Renal pelvis (tissue), 4 donors: ENCODE data around the gene HECW1. TPM values are rescaled to one million over a fixed set of nuclear protein-coding genes. Genes with fewer than 3 reads are reported as not detected.

Experiments
- DNase-seq: peaks from one replicate; pipeline ENCODE4 v3.0.0-alpha.2; 2013
- polyA plus RNA-seq, 3 donors: library from polyadenylated mRNA; unstranded; fragments of 120-200 nt; gene quantifications; one replicate each; pipeline ENCODE4 v1.2.1, GENCODE V29; 2013; ENCODE audit not compliant: insufficient read length in 3 of 3

HECW1 gene
- polyA plus RNA-seq, 3 donors: 6.4 to 8.3 (median 7.7) TPM

DNA sequence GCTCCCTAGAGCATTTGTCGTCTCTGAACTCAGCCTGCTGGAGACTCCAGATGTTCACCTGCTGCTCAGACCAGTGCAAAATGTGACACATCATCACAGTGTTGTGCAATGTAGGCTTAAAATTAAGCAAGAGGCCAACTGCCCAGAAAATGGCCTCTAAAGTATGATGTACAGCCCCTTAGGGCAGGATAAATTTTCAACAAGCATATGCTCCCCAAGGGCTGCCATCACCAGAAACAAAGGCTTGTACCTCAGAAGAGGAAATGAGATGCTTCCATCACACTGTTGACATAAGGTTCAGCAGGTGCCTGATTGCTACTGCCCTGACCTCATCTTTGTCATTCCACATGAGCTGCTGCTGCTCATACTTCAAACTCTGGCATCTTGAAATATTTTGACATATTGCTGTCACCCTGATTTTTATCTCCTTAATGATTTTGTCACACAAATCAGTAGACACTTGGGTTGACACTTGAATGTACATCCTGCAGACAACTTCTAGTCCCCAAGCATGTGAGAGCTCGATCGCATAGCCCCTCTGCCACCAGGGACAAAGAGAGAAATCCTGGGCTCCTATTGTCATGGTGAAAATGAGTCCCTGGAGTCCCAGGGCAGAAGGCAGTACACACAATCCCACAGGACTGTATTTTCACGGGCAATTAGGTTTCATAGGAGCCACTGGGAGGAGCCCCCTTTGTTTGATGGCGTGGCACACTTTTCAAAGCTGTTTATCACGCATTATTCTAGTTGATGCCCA lies 250.8 kb downstream of the HECW1 start:
- DNase-seq: no peak

DNA sequence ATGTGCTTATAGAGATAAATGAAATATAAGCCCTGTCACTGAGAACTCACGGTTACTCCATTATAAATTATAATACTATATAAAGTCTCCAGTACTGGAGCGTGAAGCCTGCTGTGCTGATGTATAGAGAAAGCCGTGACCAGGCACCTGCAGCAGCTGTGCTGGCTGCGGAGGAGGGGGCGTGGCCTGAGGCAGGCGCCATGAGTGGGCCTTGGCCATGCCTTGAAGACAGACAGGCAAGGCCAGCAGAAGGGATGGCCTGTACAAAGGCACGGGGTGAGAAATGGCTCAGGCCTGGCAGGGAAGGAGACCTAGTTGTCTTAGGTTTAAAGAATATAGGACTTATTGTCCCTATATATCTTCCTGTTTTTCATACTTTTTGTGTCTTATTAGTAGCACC lies 251.9 kb downstream of the HECW1 start:
- no peak for DNase-seq

DNA sequence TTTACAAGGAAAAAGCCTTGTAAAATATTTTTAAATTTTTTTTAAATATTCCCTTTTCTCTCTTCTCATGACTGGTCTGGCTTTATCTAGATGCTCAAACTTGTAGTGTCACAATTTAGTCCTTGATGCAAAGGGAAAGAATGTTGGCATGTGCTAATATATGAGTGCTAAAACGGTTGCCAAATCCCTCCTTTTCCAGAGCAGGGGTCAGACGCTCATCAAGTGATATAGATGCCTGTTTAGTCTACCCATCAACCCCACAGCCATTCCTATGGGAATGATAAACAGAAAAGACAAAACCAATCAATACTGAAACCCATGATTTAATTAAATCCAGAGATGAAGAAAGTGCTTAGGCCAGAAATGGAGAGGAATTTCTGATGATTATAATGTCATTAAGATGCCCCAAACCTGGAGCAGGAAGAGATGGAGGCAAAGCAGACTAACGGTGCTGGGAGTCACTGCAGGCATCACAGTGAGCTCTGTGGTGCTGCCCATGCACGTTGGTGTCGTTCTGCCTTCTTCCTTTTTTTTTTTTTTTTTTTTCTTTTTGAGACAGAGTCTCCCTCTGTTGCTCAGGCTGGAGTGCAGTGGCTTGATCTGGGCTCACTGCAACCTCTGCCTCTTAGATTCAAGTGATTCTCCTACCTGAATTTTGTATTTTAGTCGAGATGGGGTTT lies 260.4 kb downstream of the HECW1 start:
- DNase-seq: no peak

DNA sequence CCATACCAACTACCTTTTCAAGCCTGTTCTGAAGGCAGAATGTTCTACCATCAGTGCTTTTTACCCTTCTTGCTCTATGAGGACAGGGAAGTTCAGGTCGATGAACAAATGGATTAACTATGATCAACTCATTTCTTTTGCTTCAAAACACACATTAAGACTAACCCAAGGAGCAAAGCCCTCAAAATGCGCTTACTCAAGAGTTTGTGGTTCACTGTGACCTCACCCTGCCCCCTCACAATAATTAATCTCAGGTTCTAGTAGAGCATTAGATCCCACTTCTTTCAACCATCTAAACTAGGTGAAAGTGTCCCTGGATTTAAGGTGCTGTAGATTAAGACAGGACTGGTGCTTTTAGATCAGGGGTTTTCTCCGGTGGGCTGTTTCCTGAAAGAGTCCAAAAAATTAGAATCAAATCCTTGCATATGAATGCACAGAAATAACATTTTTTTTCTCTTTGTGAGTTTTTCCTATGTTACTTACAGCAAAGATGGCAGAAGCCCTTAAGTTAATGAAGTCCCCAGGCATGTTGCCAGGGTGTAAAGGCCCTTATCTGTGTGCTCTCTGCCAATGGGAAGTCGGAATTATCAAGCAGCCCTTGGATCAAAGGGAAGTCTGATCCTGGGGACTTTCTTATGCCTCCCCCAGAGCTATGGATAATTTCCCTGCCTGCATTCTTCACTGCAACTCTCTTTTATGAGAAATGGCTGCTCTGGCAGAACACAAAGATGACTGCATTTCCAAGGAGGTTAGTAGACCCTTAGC lies 264.9 kb downstream of the HECW1 start:
- DNase-seq: no peak

DNA sequence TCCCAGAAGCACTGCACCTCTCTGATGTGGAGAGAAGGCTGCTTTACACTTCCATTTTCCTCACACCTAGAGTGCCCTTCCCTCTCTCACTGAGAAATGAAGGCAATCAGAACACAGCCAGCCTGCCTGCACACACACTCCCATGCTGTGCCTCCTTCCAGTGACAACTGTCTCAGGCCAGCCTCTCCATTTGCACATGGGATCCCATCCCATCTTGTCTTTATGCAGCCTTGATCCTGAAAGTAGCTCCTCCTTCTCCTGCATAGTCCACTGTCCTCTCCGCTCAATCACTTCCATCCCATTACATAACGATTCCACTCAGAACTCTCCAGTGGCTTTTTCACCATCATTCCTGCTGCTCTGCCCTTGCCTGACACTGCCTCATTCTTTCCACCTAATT lies 266.8 kb downstream of the HECW1 start:
- no peak for DNase-seq

DNA sequence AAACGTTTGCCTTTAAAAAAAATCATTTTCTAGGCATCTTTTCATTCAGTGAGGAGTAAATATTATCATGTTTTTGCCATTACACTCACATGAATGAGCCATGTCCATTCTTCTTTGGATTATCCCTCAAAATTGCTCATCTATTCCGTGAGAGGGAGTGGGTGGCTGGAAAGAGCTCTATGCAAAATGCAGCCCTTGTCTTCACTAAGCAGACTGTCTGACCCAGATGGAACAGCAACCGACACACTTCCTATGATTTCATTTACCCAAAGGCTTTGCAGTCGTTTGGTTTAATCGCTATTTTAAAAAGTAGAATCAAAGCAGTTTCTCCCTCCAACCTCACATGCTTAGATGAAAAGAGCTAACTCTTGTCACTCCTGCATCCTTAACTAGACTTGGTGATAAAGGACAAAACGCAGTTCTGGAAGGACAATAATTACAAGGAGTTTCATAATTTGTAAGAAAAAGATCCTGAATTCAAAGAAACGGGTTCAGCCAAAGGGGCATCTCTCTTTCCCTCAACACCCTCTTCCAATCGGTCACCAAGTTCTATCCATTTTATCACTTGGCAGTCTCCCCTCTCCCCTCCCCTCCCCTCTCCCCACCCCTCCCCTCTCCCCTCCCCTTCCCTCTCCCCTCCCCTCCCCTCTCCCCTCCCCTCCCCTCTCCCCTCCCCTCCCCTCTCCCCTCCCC lies 272.3 kb downstream of the HECW1 start:
- DNase-seq: no peak

DNA sequence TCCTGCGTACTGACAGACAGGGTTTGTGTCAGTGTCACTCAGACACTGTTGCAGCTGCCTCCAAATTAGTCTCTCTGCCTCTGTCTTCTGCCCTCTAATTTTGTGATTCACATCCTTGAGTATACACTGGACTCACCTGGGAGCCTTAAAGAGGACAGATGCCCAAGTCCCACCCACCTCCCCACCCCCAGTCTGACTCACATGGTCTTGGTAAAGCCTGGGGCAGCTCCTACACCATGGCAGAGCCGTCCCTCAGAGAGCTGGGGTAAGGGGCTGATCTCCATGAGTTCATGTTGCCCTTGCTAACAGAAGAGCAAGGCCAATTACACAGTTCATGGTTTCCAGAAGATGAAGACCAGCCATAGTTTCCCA lies 272.8 kb downstream of the HECW1 start:
- no peak for DNase-seq

DNA sequence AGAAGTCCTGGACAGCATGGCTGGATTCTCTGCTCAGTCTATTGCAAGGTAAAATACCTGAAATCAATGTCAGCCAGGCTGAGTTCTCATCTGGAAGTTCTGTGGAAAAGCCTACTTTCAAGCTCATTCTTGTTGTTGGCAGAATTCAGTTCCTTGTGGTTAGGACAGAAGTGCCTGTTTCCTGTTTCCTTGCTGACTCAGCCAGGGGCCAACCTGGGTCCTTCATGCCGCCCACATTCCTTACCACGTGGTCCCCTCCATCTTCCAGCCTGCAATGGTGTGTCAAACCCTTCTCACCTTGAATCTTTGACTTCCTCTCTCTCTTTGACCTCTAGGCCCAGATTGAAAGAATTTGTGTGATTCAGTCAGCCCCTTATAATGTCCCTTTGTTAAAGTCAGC lies 273.4 kb downstream of the HECW1 start:
- no peak for DNase-seq

DNA sequence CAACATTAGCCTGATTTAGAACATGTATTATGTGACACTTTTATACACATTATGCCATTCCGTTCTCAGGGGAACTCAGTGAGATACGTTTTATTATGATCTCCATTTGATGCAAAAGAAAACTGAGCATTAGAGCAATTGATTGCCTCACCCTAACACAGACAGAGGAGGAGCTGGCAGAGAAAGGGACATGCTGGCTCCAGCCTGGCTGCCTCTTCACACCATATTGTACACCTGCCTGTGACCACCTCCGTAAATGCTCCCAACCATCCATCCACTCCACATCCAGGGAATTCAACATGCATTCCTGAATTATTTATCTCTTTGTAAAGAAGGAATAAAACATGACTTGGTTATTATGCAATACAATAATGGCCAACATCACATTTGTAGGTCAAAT lies 275.5 kb downstream of the HECW1 start:
- DNase-seq: no peak

DNA sequence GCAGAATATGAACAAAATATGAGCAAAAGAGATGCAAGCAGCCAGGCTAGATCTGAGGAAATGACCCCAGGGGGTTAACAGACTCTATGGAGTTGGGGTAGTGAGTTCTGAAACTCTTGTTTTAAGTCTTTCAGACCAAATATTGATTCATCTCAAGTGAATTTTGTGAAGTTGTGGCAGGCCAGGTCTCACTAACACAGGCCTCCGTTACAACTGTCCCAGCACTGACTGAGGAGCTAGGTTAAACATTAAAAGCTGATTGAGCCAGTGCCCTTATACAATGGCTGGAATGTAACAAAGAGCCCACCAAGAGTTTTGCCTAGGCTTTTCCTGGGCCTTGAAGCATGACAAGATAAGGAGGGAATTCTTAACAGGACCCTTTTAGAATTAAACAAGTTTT lies 278.1 kb downstream of the HECW1 start:
- peak; percentile 11 for DNase-seq

DNA sequence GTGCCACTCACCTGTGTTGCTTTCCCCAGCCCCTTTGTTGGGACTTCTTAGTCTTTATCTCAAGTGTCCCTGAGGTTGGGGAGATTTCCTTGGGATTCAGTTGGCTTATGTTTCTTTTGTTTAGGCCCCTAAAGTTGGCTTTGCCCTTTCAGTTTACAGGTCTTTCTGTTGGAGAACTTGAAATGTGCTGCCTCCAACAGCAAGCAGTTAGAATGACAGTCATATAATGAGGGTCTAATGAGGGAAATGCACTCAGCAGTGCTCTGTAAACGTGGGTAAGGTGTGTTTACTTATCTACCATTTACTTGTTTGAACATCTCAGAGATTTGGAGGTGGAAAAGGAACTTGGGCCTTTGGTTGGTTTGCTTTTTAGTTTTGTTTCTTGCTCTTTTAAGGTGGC lies 279.1 kb downstream of the HECW1 start:
- DNase-seq: no peak

DNA sequence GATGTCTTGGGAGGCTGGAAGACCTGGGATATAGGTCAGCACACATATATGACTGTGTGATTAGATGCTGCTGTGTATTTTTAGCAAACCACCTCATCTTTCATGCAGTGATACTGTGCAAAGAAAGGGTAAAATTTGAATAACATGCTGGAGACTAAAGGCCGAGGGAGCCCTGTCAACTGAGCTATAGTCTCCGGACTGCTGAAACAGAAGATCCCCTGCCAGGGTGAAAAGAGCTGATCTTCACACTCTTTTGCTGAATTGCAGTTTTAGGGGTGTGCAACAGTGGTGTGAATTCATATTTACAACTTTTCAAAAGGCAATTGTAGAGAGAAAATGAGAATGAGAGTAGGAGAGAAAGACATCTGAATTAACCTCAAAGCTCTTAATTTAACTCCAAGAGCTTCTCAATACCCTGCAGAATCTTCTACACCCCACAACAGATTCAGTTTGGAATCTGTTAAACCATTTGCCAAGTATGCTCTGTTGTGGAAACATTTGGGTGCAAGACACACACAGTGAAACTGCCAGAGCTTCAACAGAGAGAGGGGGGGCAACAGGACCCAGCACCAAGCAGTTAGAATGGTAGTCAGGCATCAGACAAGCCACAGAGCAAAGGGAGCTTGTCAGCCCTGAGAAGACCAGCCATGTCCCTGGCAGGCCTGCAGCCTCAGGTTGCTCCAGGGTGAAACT lies 280.3 kb downstream of the HECW1 start:
- no peak for DNase-seq

DNA sequence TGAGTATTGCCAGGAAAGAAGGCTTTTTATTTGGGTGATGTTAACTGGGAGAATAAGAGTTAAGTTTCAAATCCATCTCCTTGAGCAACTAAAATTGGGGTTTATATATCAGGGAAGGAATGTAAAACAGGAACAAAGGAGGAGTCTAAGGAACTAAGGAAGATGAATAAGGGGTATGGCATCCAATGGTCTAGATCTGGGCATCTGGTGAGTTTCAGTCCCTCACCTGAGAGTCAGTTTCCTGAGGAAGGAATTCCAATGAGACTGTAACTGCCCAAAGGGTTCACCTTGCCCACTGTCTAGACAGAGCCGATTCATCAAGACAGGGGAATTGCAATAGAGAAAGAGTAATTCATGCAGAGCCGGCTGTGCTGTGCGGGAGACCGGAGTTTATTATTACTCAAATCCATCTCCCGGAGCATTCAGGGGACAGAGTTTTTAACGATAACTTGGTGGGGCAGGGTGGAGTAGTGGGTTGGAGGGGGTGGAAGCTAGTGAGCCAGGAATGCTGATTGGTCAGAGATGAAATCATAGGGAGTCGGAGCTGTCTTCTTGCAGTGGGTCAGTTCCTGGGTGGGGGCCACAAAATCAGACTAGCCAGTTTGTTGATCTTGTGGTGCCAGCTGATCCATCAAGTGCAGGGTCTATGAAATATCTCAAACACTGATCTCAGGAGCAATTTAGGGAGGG lies 282.1 kb downstream of the HECW1 start:
- no peak for DNase-seq

DNA sequence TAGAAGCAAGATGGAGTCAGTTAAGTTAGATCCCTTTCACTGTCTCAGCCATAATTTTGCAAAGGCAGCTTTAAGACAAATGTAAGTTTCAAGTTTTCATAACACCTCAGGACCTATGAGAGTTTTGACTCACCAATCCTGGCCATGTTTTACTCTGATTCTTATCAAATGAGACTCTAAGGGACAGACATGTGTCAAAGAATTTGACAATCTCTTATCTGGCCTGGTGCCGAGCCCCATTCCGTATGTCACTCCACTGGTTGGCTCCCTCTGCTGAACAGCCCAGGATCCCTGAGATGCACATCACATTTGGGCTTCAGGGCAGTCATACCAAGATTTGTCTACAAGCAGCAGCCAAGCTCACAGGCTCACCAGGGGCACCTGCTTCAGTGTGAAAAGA lies 282.9 kb downstream of the HECW1 start:
- no peak for DNase-seq

DNA sequence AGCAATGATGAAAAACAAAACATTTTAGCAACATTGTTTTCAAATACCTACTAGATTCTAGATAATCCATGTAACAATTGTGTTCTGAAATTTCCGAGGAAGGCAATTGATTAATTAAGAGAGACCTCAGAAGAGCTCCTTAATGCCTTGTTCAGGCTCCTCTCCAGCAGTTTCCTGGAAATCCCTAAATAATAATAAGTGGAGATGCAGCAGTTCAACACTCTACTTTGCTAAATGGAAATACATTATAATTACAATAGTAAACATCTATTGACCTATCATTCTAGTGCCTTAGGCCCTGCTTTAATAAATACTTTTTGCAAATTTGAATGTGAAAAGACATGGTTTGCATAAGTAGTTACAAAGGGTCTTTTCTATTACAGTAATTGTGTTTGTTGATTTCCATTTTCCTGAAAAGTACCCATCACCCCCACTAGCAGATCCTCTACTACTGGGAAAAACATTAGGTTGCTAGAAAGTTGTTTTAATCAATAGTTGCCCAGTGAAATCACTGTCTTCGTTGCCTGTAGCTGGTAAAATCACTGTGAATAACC lies 283.8 kb downstream of the HECW1 start:
- no peak for DNase-seq

DNA sequence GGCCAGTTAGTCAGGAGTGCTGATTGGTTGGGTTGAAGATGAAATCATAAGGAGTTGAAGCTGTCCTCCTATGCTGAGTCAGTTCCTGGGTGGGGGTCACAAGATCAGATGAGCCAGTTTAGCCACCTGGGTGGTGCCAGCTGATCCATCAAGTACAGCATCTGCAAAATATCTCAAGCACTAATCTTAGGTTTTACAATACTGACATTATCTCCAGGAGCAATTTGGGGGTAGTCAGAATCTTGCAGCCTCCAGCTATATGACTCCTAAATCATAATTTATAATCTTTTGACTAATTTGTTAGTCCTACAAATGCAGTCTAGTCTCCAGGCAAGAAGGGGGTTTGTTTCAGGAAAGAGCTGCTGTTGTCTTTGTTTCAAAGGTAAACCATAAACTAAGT lies 286.4 kb downstream of the HECW1 start:
- no peak for DNase-seq

DNA sequence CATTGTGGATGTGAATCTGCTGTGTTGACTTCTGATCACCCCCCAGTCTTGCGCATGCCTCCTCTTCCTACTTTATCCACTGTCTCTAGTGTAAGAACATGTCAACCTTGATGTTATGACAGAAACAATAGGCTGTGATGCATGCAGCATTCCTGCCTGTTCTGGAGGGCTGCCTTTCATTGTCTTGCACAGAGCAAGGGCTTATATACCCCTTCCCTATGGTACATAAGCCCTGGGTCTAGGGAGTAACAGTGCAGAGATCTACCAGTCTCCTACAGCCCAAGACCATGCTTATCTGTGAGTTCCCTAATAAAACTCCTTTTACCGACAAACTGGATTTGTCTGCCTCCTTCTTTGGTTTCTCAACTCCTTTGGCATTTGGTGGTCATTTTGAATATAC lies 293.5 kb downstream of the HECW1 start:
- no peak for DNase-seq

DNA sequence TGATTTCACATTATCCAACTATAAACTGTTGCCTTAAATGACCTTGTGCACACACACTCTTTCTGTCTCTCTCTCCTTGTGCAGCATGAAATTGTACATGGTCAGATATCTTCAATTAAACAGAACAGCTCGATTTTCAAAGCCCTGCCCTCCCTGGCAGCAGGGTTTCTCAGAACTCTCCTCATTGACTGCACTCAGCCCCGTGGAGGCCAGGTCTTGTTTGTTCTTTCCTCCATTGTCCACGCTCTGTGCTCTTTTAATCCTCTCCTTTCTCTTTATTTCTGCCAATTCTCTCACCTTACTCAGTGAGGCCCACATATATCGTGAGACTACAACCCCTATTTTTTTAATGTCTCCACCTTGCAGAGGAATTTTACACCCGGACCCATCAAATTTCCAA lies 294.5 kb downstream of the HECW1 start:
- no peak for DNase-seq

DNA sequence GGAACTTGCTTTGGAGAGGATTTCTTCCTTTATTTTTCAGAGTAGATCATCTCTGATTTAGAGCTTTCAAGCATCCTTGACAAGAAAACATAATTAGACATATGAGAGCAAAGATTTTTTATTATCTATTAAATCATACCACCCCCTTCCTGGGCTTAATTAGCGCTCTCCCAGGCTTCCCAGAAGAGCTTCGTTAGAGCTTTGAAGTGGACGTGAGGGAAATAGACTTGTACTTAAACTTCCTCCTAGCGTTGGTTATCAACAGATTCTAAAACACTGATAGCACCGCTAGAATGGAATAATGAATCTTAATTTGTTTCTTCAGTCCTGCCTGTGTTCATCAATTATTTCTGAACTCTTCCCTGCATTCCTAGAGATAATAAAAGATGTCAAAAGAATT lies 296.5 kb downstream of the HECW1 start:
- no peak for DNase-seq

DNA sequence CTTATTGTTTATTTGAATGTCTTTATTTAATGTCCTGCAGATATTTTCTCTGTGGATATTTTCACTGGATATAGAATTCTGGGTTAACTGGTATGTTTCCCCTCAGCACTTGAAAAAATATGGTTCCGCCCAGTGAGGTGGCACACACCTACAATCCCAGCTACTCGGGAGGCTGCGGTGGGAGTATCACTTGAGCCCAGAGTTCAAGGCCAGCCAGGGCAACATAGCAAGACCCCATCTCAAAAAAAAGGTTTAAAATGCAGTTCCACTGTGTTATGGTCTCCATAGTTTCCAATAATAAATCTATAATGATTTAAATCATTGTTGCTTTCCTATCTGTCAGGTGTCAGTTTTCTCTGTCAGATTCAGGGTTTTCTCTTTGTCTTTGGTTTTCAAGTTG lies 305.0 kb downstream of the HECW1 start:
- DNase-seq: no peak

DNA sequence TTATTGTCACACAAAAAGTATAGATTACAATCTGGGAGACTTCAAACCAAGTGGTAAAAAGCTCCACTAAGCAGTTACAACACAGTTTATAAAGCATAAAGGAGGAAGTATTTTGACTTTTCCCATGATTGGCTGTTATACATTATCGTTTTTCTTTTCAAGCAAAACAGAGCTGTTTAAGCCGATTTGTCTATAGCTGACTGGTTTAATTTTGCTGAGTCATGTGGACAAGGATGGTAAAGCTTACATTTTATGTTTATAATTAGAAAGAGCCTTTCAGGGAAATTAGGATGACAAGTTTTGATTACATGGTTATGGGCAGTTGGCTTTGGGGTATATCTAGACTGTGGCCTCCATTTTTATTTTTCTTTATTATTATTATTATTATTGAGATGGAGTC lies 318.0 kb downstream of the HECW1 start:
- DNase-seq: no peak
